ENCODE results near the gene BCAS3.

BCAS3 gene

GRCh38 chr17:61309362-61310256 lies 632.0 kb downstream of the BCAS3 start:
- no peak for DNase-seq

DNA sequence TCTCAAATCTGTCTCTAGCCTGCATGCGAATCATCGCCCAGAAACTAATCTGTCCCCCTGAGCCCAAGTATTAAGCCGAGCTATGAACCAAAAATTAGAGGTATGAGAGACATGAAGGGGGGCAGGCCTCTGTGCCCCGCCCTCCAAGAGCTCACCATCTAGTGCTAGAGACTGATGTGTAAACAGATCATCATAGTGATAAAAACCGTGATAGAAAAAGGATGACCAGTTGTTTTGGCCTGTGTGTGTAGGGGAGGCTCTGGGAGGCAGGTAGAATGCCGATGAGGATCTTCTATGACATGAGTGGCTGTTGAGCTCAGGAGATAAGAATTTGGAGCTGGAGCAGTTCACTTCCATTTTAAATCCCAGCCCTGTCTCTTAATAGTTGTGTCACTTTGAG lies 632.9 kb downstream of the BCAS3 start:
- DNase-seq = no peak

DNA sequence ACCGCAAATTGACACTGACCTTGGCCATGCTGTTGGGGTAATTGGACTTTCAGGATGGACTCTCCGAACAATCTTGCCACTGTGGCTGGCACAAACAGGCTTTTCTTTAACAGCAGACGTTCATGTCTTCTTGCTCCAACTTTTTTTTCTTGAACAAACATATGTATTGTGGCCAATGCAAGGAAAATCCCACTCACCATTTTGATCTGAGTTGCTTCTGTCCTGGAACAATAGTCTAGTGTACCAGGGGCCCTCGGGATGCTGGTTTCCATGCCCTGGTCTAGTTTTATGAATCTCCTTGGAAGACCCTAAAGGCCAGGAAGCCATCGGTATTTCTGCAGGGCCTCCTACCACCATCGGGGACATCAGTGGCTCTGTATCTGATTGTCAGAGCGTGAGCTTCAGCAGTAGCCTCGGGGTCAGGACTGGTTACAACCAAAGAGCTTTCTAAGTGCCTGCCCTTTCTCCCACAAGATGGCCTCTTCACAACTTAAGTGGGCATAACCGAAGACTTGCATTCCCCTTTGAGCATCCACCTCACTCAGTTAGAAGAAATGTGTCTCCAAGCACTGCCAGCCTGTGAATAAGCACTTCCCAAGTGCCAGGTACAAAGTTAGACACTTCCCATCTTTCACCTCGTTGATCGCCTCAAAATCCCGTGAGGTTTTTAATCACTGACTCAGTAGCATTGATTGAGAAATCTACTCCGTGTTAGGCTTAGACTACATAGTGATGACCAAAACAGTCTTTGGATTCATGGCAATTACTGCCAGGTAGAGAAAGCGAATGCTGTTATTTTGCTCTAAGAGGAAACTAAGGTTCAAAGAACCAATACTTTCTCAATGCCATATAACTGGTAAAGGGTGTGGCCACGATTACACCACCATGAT lies 635.0 kb downstream of the BCAS3 start:
- no peak for DNase-seq

GRCh38 chr17:61313461-61314326 lies 636.0 kb downstream of the BCAS3 start:
- DNase-seq = no peak

DNA sequence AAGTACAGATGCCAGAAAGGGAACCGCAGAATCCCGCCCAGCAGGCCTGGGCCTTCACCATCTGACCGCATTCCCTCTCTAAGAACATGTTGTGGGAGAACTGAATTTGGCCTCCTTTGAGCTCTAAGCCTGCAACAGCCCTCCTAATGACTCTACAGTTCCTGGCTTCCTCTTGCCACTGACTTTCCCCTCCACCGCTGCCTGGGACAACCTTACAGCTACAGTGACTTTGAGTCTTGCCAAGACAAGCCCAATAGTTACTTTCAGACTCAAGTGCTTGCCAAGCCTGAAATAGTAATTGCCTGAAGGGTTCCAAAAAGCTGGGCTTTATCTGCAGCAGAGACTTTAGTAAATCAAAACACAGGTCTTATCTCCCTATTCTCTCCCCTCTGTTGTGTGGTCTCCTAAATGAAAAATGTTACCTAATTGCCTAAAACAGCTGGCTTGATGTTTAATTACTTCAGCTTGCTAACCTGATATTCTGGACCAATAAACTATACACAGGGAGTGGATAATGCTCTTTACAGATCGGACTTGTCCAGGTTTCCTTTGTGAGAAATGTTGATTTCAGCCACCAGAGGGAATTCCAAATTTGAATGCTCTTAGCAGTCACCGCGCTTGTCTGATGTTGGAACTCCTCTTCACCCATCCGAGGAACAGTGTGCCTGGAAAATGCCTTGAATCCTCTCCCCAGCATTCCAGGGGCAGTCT lies 636.9 kb downstream of the BCAS3 start:
- DNase-seq = no peak

GRCh38 chr17:61316633-61317032 lies 639.0 kb downstream of the BCAS3 start:
- DNase-seq = no peak

GRCh38 chr17:61317779-61318178 lies 640.1 kb downstream of the BCAS3 start:
- no peak for DNase-seq

DNA sequence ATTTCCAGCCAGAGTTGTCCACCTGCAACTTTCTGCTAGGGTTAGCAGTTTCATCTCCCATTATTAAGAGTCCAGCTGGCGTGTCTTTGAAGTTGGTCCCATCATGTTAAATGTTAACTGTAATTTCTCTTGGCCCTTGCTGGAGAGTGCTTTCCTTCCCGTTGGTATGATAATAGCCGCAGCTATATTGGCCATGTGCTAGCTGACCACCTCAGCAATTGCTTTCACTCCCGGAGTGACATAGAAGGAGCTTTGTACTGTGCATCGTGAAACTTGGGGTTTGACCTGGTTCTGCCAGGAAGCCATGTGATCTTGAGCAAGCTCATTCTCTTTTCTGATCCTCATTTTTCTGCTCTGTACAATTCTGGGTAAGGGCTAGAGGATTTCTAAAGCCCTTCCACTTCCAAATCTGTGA lies 641.0 kb downstream of the BCAS3 start:
- no peak for DNase-seq

DNA sequence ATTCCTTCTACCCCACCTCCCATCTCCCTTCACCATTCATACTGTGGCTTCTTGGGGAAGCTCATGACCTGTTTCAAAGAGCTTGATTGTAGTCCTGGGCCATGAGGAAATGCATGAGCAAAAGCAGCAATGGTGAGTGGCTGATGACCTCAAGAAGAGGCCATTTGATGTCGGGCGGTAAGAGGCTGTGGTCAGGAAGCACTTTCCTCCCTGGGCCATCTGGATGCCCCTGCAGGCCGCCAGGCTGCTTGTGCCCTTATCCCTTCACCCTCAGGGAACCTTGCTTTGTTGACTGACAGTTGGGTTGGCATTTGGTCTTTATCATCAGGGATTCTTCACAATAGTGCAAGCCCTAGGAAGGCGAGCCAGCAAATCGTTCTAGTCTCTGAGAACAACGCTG lies 643.7 kb downstream of the BCAS3 start:
- DNase-seq = no peak

DNA sequence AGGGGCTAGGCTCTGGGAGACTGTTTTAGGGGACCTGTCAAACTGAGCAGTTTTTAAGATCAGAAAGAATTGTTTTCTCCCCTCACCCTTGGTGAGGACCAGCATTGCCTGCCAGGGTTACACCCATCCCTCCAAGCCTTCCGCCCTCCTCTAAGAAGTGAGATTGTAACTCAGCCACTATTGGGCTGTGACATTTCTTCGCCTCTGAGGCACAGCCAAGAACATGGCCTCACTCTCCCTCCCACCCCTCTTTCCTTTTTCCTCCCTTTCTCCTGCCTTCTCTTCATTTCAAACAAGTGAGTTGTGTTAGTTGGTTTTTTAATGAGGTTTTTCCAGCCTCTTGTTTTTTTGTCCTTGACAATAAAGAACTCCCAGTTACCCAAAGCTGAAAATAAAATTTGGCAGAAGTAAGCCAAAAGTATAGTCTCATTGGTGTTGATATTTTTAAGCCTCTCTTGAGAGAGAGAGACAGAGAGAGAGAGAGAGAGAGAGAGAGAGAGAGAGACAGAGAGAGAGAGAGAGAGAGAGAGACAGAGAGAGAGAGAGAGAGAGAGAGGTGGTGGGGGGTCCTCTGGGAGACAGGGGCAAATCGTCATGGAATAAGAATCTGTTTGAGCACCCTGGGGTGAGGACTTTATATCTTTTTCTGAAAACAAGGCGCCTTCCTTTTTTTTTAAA lies 644.8 kb downstream of the BCAS3 start:
- DNase-seq = no peak

DNA sequence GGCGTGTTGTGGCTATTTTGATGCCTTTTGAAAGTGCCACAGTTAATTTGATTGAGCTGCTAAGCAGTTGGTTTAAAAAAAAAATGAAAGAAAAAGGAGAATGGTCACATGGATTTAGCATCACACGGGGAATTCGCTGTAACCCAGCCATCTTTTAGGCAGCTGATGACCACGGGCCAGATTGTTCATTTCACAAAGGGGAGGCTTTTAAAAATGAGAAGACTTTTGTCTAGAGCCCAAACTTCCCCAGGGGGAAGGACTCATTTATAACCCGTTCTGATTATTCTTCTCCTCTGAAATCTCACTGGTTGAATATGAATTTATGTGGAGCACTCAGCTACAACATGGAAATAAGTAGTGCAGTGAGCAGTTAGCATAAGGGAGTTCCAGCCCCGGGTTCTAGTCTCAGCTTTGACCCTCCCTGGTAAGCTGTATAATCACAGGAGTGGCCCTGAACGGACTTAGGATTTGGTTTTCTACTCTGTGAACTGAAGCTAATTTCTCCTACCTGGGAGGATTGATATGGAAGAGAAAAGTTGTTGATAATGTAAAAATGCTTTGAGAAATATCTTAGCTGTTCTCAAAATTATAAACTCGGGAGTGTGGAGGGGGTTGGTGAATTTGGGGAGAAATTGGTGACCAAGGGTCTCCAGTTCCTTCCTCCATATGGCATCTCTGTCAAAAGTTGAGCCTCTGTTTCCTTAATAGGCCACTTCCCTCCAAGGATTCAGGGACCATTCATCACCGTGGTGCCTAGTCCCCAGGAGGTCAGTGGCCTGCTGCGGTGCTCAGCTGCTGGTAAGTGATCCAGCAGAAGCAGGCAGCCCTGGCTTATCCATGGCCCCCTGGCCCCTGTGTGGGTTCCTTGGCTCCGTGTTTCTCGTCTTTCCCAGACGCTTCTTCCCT lies 645.6 kb downstream of the BCAS3 start:
- no peak for DNase-seq

DNA sequence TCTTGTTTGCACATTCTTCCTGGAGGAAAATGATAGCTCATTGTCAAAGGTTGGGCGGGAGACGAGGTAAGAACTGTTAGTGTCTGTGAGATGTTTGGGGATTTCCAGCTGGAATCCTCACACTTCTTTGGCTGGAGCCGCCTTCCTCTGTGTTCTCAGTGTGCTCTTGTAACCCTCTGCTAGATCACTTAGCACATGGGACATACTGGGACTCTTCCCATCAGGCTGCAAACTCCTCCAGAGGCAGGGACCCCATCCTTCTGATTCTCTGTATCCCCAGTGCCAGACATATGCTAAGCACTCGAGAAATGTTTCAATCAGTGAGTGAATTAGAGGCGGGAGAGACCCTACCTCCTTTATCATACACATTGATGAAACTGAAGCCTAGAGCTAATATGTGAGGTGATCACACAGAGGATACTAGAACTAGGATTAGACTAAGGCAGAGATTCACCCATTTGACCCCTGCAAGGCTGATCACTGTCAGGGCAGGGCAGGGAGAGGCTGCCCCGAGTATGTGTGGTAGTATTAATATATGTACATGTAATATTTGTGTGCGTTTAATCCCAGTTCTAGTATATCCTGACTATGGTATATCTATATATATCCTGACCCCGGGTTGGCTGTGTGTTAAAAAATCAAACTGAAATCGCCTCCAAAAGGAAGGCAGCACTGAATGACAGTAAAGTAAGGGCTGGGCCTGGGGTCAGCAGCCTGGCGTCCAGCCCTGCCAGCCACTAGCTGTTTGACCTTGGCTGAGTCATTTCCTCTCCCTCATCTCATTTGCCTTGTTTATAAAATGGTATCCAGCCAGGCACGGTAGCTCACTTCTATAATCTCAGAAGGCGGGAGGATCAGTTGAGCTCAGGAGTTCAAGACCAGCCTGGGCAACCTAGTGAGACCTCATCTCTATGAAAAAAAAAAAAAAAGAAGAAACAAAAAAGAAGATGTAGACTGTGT lies 646.5 kb downstream of the BCAS3 start:
- DNase-seq = no peak

DNA sequence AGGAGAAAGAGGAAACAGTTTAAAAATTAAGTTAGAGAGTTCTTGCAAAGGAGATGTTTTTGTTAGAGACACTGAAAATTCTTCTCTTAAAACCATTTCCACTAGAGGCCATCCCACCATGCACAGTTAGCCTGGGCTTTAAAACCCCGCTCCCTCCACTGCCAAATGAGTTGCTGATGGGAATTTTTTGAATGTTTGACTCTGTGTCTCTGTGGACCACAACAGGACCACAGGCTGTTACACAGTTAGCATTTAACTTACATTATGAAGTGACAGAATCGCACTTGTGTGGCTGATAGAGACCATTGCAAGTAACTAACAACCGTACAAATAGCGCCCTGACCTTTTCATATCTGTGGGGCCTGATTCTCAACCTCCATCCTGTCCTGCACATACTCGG lies 647.3 kb downstream of the BCAS3 start:
- no peak for DNase-seq

DNA sequence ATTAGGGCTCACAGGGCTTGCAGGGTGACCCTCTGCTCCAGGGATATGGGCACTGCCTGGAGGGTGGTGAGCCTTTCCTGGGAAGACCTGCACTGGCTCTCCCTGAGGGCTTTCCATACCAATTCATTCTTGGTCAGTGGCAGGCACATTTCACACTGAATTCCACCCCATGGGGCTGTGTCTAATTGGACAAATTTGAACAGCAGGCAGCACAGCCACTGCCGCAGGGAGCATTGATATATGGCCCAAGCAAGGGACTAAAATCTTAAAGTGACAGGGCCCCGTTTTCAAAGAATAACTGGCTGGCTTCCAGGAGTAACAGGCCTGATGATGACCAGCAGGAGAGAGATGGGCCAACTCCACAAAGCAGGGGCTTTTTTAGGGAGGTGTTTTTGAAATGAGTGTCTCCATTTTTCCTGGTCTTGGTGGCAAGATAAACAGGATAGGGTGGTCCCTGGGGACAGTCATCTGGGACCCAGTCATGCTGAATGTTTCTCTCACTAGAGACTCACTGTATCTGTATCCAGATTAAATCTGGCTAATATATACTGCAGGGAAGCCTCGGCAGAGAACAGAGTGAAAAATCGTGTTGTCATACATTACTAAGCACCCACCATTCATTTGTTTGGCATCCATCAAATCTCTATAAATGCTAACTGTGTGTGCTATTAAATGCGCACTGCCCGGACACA lies 647.9 kb downstream of the BCAS3 start:
- no peak for DNase-seq

- DNase-seq = no peak
These were observed 648.7 kb downstream of the BCAS3 start for GRCh38 chr17:61326330-61326729.

GRCh38 chr17:61328351-61328750 lies 650.7 kb downstream of the BCAS3 start:
- DNase-seq = no peak

GRCh38 chr17:61330174-61331150 lies 652.8 kb downstream of the BCAS3 start:
- no peak for DNase-seq

All from stimulated activated CD4-positive, alpha-beta T cell treated with anti-CD3 and anti-CD28 coated beads, Interleukin-2, amount 100 ng/mL, for 24 hours (primary cell).